ENCODE results near the gene UBE3A.

The UBE3A gene

DNA sequence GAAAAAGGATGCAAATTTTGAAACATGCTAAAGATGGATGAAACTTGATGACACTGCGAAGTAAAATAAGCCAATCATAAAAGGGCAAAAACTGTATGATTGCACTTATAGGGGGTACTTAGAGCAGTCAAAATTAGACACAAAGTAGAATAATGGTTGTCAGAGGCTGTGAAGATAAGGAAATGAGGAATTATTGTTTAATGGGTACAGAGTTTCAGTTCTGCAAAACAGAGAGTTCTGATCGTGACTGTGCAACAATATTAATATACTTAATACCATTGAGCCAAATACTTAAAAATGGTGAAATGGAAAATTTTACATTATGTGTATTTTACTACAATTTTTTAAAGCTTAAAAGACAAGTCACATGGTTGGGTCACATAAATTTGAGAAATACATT is 35.1 kb downstream of the UBE3A start:
- no peak for DNase-seq (ENCODE audit: low spot score)

DNA sequence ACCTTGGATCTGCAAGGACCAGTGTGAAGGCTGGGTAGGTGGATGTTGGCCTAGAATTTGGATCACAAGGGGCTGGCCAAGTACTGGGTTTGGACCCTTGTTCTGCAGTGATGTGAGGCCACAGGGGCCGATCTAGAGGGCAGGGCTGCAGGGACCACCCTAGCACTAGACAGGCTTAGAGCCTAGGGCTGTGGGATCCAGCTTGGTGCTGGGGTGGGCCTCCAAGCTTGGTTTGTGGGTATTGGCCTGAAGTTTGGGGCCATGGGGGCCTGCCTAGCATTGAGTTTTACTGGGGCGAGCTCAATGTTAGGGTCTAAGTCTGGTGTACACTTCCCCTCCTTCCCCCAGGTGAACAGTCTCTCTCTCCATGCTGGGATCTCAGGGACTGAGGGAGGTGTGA is 36.5 kb downstream of the UBE3A start:
- no peak for DNase-seq (ENCODE audit: low spot score)

DNA sequence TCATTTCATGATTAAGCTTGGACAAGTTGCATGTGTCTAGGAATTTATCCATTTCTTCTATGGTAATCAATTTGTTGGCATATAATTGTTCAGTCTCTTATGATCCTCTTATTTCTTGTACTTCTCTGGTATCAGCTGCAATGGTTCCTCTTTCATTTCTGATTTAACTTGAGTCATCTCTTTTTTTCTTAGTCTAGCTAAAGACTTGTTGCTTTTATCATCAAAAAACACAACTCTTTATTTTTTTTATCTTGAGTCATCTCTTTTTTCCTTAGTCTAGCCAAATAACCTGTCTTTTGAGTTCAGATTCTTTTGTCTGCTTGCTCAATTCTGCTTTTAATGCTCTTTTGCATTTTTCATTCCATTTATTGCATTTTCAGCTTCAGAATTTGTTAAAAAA is 37.3 kb downstream of the UBE3A start:
- DNase-seq (ENCODE audit: low spot score), result no peak

DNA sequence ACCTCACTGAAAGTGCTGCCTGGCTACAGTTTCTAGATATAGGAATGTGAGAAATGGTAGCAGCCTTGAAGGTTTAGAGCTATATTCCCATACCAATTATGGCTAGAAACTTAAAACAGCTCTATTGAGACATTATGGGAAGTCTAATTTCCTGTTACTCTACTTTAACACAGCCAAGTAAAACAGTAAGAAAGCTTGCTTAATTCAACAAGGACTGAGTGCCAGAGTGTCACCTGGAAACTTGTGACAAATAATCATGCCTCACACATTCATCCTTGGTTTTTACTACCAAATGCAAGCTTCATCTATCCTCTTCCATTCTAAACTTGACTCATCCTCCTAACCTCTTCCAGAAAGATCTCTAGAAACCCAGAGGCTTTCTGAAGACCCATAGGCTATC is 41.7 kb downstream of the UBE3A start:
- no peak for DNase-seq (ENCODE audit: low spot score)

DNA sequence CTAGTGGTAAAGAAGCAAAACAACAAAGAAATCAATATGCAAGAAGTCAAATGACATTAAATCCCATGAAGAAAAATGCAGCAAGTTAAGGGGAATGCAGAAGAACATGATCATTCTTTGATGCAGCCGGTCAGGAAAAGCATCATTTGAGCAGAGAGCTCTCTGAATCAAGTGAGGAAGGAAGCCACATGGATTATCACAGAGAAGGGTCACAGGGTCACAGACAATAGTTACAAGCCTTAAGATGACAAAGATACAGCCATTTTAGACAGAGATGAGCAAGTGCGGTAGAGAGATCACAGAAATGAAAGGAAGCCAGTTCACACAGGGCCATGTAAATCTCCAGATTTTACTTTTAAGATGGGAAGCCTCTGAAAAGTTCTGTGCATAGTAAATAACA is 43.9 kb downstream of the UBE3A start:
- DNase-seq (ENCODE audit: low spot score), result no peak

DNA sequence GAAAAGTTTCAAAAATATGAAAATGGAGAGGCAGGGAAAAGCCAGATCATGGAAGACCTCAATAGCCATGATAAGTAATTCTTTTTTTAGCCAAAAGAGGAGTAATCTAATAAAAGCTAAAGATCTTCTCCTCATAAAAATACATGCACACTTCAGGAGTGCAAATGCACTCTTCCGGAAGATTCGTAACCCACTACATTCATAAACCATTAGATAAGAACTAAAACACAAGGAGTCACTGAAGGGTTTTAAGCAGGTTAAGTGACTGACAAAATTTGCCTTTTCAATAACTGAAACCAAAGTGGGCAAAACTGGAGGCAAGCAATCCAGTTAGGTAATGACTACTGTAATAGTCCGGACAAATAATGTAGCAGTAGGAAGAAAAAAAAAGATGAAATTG is 46.0 kb downstream of the UBE3A start:
- no peak for DNase-seq (ENCODE audit: low spot score)

DNA sequence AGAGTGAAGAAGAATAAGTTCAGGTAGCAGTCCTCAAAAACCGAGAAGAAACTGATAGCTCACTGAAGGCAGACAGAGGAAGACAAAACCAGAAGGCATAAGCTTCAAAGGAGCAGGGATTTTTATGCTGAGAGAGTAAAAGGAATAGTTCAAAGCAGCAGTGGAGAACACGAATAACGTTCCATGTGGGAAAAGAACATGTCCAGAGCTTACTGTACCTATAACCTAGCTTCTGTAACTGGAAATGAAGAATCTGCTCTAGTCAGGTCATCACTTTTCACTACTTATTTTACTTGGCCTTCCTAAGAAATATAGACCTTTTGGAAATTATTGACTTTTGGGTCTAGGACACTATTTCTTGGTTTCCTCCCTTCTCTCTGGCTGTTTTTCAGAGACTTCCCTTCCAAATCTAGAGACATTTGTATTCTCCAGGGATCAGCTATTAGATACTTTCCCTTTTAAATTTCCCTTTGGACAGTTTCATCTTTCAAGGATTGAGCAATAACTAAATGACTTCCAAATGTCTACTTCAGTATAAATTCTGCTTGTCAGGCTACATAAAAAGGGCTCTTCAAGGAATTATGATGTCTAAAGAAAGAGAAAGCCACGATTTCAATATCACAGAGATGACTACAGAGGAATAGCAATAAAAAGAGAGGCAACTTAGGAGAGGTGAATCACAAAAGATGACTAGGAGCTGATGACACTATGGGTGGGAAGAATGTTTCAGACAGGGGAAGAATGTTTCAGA is 46.7 kb downstream of the UBE3A start:
- DNase-seq (ENCODE audit: low spot score), result no peak

DNA sequence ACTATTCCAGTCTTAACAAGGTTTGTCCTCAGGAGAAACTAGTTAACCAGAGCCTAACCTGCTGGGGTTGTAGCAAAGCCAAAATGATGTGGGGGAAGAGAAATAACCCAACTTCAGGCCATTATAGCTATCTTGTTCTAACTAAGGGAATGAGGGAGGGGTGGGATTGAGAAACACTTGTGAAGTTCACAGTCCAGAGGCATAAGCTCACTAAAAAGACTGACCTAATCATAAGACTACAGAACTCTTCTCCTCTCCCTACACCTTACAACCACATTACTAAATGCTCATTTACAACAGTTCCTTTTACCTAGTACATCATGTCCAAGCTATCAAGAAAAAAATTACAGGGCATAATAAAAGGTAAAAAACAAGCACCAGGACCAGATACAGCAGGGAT is 52.8 kb downstream of the UBE3A start:
- DNase-seq (ENCODE audit: low spot score), result no peak

DNA sequence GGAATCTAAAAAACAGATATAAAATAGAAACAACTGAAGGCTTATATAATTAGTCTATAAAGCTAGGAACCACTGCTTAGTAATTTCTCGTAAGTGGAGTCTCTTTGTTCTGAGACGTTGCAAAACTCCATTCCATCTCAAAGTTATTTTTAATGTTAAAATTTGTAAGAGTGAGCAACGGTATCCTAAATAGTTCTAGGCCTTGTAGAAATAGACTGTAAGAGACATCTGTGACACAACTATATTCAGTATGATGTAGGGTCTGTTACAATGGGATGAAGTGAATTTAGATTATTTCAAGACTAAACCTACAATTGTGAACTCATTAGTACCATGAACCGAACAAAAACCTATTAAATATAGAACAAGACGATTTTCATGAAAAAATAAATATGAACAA is 57.2 kb downstream of the UBE3A start:
- DNase-seq (ENCODE audit: low spot score), result no peak

DNA sequence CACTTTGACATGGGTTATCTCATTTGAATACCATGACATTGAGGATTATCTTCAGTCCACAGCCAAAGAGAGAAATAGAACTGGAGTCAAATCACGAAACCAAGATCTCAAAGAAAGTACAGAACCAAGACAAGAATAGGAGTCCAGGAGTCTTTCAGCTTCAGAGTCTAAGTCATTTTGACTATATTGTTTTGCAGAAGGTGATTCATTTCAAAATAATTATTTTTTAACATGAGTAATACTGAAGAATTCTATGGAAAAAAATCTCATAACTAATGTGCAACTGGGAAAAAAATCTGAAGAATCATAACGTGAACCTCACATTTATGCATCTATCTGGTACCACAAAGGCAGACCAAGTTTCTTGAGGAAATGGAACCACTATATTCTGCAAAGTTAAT is 60.3 kb downstream of the UBE3A start:
- no peak for DNase-seq (ENCODE audit: low spot score)

DNA sequence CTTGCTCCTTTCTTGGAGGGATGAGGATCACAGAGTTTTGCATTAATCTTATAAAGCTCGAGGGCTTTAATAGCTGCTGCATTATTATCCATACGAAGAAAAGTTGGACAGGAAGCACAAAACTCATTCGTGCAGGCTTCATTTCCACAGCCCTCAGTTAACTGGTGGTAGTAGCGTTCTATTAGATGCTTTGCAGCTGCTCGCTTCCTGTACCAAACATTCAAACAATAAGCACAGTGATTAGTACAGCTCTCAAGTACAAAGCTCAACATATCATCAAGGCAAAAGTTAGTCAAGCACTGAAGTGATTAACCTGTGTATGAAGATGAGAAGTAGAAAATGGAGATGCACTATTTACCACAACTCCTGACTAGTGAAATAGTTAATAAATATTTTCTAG is 63.3 kb downstream of the UBE3A start:
- no peak for DNase-seq (ENCODE audit: low spot score)

DNA sequence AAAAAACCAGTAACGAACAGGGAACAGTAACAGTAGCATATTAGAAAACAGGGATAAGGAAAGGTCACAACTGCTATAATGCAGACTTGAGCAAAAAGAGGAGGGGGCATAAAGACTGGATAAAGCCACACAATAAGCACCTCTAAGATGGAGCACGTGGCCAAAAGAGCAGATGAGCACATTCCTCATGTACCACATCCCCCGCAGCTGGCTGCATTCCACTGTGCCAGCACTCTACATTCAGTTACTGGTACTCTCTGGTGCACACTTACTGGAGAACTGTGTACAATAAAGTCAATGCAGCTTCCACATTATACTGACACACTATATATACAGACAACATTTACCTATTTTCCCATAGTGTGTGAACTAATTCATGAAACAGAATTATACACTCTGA is 64.7 kb downstream of the UBE3A start:
- peak; percentile 18 for DNase-seq (ENCODE audit: low spot score)

DNA sequence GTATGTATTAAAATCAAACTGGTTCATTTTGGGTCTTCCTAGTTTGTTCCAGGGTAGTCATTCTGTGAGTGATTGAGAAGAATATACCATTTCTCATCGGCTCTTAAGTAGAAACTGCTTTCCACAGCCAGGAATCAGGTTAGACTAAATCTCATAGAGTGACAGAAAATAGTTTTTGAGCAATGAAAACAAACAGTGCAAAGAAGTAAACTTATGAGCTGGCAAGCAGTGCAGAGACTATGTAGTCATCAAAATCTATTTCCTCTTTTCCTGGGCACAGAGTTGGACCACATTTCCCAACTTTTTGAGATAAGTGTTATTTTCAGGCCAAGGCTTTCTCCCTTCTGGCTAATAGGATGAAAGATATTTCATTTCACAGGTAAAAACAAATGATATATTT is 66.5 kb downstream of the UBE3A start:
- no peak for DNase-seq (ENCODE audit: low spot score)

DNA sequence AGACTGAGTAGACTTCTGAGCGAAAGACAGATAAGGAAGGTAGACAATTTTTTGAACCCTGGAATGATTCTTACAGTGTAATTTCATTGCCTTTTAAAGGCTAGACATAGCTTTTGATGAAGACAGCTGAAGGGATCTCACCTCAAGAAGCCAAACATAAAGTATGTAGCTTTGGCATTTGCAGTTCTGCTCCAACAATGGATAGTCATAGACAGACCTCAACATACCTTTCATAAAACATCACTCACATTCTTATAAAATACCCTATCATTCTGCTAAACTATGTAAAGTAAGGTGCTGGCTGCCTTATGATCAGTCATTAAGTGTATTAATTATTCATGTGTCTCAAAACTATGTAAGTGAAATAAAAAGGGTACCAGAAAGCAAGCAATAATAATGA is 70.0 kb downstream of the UBE3A start:
- DNase-seq (ENCODE audit: low spot score), result no peak

DNA sequence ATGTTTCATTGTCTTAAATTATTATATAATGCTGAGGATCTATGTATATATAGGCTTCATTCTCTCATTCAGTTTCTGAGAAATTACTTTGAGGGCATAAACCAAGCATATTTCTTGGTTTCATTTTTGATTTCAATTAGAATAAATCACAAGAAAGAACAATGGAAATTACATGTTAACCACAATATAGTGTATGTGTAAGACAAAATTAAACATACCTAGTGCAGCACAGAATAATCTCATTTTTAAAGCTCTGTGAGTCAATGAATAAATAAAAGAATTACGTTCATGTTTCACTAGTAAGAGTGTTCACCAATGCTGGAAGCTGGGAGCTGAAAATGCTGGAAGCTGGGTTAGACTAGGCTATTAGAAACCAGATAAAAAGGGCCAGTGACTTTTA is 72.8 kb downstream of the UBE3A start:
- DNase-seq (ENCODE audit: low spot score), result no peak

DNA sequence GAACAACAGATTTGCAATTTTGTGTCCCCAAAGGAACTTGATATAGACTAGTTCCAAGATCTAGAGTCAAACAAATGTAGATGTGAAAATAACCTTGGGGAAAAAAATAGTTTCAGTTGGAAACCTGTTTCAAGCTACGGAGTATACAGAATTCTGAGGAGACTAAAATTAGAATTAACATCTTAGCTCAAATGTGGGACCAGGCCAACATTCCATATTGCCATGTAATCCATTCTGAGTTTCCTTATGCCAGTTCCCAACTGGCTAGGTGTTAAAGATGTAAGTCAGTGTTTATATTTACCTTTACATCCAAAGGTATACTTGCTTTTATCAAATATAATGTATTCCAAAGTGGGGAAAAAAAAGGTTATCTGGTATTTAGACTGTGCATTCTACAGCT is 76.3 kb downstream of the UBE3A start:
- DNase-seq (ENCODE audit: low spot score), result no peak

DNA sequence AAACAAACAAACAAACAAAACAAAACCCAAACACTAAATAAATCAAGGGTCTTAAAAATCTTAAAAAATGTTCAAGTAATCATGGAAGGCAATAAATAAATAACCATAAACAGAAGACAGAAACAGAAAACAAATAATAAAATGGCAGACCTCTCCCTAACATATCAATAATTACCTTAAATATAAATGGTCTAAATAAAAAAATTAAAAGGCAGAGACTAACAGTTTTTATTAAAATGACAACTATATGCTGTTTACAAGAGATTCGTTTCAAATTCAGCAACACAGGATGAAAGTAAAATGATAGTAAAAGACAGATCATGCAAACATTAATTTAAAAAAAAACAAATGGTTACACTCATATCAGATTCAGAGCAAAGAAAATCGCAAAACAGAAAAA is 91.1 kb downstream of the UBE3A start:
- DNase-seq (ENCODE audit: low spot score), result no peak

DNA sequence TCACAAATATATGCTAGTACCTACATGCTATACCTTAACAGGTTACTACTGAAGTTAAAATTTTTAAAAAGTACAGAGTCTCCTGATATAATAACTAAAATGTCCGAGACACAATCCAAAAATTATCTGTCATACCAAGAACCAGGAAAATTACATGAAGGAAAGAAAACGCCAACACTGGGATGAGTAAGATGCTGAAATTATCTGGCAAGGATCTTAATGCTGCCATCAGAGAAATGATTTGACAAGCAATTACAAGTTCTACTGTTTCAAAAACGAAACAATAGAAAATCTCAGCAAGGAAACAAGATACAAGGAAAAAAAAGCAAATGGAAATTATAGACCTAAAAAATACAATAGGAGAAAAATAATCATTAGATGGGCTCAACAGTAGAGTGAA is 92.5 kb downstream of the UBE3A start:
- no peak for DNase-seq (ENCODE audit: low spot score)

DNA sequence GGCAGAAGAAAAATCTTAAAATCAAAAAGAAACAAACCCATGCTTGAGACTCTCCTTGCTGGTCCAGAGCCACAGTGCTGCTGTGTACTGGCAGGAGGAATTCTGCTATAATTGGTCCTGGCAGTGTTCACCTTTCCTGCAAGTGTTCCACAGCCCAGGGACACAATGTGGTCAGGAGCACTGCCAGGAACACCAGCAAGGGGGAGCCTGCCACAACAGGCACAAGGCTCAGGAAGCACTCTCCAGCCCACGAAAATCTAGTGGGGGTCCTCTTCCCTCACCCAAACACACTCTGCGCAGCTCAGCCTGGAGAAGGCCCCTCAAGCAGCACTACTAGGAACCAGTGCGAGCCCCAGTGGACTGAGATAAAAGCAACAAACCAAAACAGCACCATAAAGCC is 92.9 kb downstream of the UBE3A start:
- DNase-seq (ENCODE audit: low spot score), result peak; percentile 50

DNA sequence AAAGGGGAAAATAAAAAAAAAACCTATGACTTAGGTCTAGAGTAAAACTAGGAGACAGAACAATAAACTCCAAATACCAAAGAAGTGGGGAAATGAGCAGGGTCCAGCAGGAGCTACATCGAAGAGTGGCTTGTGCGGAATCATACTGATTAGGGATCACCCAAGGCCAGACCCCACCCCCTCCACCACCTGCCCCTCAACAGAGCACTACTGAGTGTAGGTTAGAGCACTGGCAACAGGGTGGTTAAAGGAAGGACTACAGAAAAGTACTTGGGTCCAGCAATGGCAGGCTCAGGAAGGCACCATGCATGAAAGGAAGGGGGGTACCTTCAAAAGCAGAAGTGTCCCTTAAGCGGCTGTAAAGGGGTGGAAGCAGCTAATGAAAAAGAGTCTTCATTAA is 96.2 kb downstream of the UBE3A start:
- DNase-seq (ENCODE audit: low spot score), result no peak

DNA sequence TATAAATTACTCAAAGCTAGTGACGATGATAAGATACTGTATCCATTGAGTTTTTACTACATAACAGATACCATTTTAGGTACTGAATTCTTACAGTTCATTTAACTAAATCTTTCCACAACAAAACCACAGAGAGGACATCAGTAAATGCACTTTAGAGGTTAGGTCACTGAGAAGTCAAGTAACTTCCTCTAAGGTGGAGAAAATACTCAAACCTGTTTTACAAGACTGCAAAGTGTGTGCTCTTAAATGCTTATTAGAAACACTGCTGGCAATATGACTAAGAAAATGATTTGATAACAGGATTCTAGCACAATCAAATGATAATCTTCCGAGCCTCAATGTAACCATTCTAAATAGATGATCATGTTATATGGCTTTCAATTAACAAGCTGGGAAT is 99.4 kb downstream of the UBE3A start:
- DNase-seq (ENCODE audit: low spot score), result no peak

DNA sequence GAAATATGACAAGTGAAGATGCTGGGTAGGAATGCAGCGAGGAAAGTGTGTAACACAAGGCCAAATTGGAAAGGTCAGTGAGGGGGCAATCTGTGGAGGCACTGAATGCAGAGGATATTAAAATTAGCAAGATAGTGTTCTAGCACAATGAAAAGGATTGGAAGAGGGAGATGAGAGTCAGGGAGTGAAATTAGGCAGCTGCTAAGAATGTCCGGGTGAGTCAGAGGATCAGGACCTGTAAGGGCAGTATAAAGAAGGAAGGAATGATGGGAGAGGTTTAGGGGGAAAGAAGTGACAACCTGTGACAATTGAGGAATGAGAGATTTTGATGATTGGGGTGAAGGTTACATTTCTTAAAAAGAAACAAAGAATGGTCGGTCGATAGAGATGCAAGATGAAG is 103.5 kb downstream of the UBE3A start:
- no peak for DNase-seq (ENCODE audit: low spot score)

DNA sequence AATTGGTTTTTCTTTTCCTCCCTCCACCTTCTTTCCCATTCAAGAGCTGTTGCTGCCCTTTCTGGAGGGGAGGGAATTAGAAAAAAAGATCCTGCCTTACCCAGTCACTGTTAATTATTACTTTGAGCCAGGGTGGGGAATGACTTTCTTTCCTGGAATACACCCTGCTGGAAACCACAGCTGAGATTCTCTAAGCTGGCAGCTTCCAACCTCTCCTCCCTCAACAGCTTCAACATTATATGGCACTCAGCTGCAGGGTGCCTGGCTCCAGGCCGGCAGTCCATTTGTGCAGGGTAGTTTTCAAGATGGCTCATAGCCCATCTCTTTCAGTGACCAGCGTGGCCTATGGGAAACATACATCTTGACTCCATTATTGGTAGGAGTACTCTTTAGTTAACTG is 105.8 kb downstream of the UBE3A start:
- no peak for DNase-seq (ENCODE audit: low spot score)

DNA sequence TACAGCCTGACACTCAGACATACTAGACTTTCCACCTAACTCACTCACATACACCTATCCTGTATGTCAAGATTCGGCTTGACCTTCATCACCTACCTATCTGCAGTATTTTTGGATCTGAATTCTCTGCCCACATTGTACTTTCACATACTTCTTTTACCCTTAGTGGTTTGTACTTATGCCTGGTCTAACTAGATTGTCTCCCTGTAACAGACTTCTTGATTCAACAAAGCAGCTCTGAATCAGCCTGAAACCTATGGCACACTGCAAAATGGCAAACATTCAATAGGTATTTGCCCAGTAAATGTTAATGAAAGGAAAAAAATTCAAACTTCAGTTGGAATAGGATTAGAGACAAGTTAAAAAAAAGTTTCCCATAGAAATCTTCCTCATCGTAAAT is 106.5 kb downstream of the UBE3A start:
- DNase-seq (ENCODE audit: low spot score), result no peak

DNA sequence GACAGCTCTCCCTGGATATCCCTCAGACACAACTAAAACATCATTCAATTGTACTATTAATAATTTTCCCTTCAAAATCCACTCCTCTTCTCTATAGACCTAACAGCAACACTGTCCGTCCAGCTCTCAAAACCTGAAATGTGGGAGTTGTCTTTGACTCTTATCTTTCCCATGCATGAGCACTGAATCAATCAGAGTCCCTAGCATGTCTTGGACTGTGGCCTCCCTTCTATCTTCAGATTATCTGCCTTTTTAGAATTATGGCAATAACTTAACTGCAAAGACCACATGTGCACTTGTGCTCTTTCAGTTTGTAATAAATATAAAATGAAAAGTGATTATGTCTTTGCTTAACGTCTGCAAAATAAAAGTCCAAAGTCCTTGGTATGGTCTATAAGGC is 107.0 kb downstream of the UBE3A start:
- no peak for DNase-seq (ENCODE audit: low spot score)

Measured in D341Med (cell line).